B cell (primary cell): Measurements from ENCODE around the gene HES5. TPM values are rescaled to one million over a fixed set of nuclear protein-coding genes. Genes with fewer than 3 reads are reported as not detected.

Experiments
- ATAC-seq: fragments of 200-7000 bp; cut with Tn5 transposase; one replicate; pipeline ENCODE4 v1.10.0; 2021; ENCODE audit warnings: low read depth, mild to moderate bottlenecking, moderate number of reproducible peaks, moderate library complexity
- CTCF ChIA-PET: fragments of 350-600 bp; sonication (Branson Sonifier 250); formaldehyde crosslinking; loops from one replicate; lab custom pipeline; 2021; ENCODE audit warnings: antibody characterized with exemption, inconsistent platforms; lab: Charles Lee
- POLR2A ChIA-PET: fragments of 350-600 bp; sonication (Branson Sonifier 250); formaldehyde crosslinking; loops from one replicate; lab custom pipeline; 2021; ENCODE audit warnings: antibody characterized with exemption; lab: Charles Lee
- DNase-seq: peaks from one replicate; pipeline ENCODE4 v3.0.0; 2013
- H2AFZ ChIP-seq: 2 replicates; pipeline ENCODE4 v1.6.1; 2012; ENCODE audit warnings: mild to moderate bottlenecking, low read depth, low read length; ENCODE audit not compliant: insufficient read depth, poor library complexity, severe bottlenecking
- H3K27ac ChIP-seq, 2 donors: 1 replicate in 1 of 2; 2 replicates in 1 of 2; pipeline ENCODE4 v1.5.1; 2012 to 2013; ENCODE audit warnings: low read length in 2 of 2, mild to moderate bottlenecking in 2 of 2, moderate library complexity in 1 of 2
- H3K27me3 ChIP-seq, 4 experiments: fragments of 200-600 bp in 1 of 4; sonication (generic) in 1 of 4; replicated peaks in 1 of 4; 1 replicate in 2 of 4; 2 replicates in 2 of 4; pipeline versions ENCODE4 v1.6.1 to v1.7.0; 2013 to 2016; ENCODE audit warnings: low read length in 3 of 4, mild to moderate bottlenecking in 2 of 4, mixed read lengths in 1 of 4, moderate library complexity in 1 of 4; ENCODE audit not compliant: insufficient read depth in 4 of 4, control insufficient read depth in 3 of 4; ENCODE audit errors: control extremely low read depth in 1 of 4
- H3K36me3 ChIP-seq, 2 experiments: replicated peaks in 1 of 2; 1 replicate in 1 of 2; 2 replicates in 1 of 2; pipeline versions ENCODE4 v1.6.1 to v1.7.1; 2013; ENCODE audit warnings: low read length in 1 of 2; ENCODE audit not compliant: insufficient read depth in 2 of 2, control insufficient read depth in 1 of 2; ENCODE audit errors: control extremely low read depth in 1 of 2, extremely low read depth in 1 of 2
- H3K4me1 ChIP-seq, 2 donors: fragments of 200-600 bp in 1 of 2; sonication (generic) in 1 of 2; 1 replicate in 1 of 2; 2 replicates in 1 of 2; pipeline versions ENCODE4 v1.5.1 to v1.6.1; 2013 to 2017; ENCODE audit warnings: low read length in 2 of 2; ENCODE audit not compliant: control insufficient read depth in 2 of 2, insufficient read depth in 2 of 2
- H3K4me2 ChIP-seq: replicated peaks from 2 replicates; pipeline ENCODE3; 2012; ENCODE audit warnings: mild to moderate bottlenecking, low read depth, low read length; ENCODE audit not compliant: poor library complexity, severe bottlenecking
- H3K4me3 ChIP-seq, 5 experiments: fragments of 200-600 bp in 1 of 5; sonication (generic) in 1 of 5; 1 replicate in 3 of 5; 2 replicates in 2 of 5; pipeline versions ENCODE4 v1.5.1 to v1.7.0; 2011 to 2016; ENCODE audit warnings: low read length in 4 of 5, mild to moderate bottlenecking in 4 of 5, low read depth in 2 of 5, control low read depth in 1 of 5, moderate library complexity in 1 of 5; ENCODE audit not compliant: insufficient read depth in 1 of 5; ENCODE audit errors: control extremely low read depth in 1 of 5, extremely low read depth in 1 of 5
- H3K79me2 ChIP-seq: fragments of 200-600 bp; sonication (generic); one replicate; pipeline ENCODE4 v1.6.0; 2016; ENCODE audit warnings: low read length; ENCODE audit not compliant: control insufficient read depth, insufficient read depth
- H3K9ac ChIP-seq: fragments of 200-600 bp; sonication (generic); 2 replicates; pipeline ENCODE4 v1.6.1; 2017; ENCODE audit warnings: mild to moderate bottlenecking, low read length, moderate library complexity
- H3K9me3 ChIP-seq, 3 donors: one replicate each; pipeline versions ENCODE4 v1.6.1 to v1.7.1; 2013; ENCODE audit warnings: low read length in 2 of 3; ENCODE audit not compliant: control insufficient read depth in 2 of 3, insufficient read depth in 1 of 3; ENCODE audit errors: control extremely low read depth in 1 of 3
- H4K20me1 ChIP-seq: 2 replicates; pipeline ENCODE4 v1.6.0; 2012; ENCODE audit warnings: mild to moderate bottlenecking, low read length; ENCODE audit not compliant: insufficient read depth, control insufficient read depth, poor library complexity, severe bottlenecking
- H3K27ac Mint-ChIP-seq: one replicate; pipeline ENCODE4 v1.8.0; 2021; ENCODE audit warnings: mixed read lengths
- H3K27me3 Mint-ChIP-seq: one replicate; pipeline ENCODE4 v1.8.0; 2021; ENCODE audit warnings: mixed read lengths
- H3K4me1 Mint-ChIP-seq: one replicate; pipeline ENCODE4 v1.8.0; 2021; ENCODE audit warnings: mixed read lengths
- H3K4me3 Mint-ChIP-seq: one replicate; pipeline ENCODE4 v1.8.0; 2021; ENCODE audit warnings: mixed read lengths
- H3K9me3 Mint-ChIP-seq: one replicate; pipeline ENCODE4 v1.8.0; 2022; ENCODE audit warnings: mixed read lengths; ENCODE audit not compliant: insufficient read depth
- CTCF ChIP-seq: fragments of 200-600 bp; IDR thresholded peaks from one replicate; pipeline ENCODE4 v1.8.0; 2022; ENCODE audit warnings: antibody characterized with exemption, mild to moderate bottlenecking
- EZH2 ChIP-seq: IDR thresholded peaks from 2 replicates; pipeline ENCODE4 v1.6.1; 2012; ENCODE audit warnings: borderline replicate concordance, low read depth, mild to moderate bottlenecking, moderate library complexity, low read length; ENCODE audit not compliant: insufficient read depth, poor library complexity, severe bottlenecking
- WGBS: methylation state at CpG from one replicate; pipeline ENCODE4 v1.1.5; 2013; ENCODE audit warnings: missing lambda C conversion rate; ENCODE audit not compliant: insufficient coverage; 5-methylcytosine and 5-hydroxymethylcytosine counted together
- intact Hi-C: fragments of 100-400 bp; cut with micrococcal nuclease; formaldehyde crosslinking; loops from one replicate; pipeline ENCODE4 v1.10.0; 2022
- polyA plus RNA-seq: library from polyadenylated mRNA; depleted of rRNA; stranded (reverse); fragments of >200 nt; gene quantifications from 2 replicates; pipeline ENCODE4 v1.2.3, GENCODE V29; 2012
- total RNA-seq, 2 donors: library from RNA; stranded (reverse); fragments of 120-200 nt in 1 of 2; gene quantifications; 1 replicate in 1 of 2; 2 replicates in 1 of 2; pipeline versions ENCODE4 v1.2.3 to v1.2.4, GENCODE V29; 2013 to 2022

HES5 gene
- total and polyA plus RNA-seq, 2 donors (not counting 1 experiment from before 2014, with no cell fraction given), result not detected

GRCh38 chr1:2495026-2495425 lies 35.0 kb downstream of the HES5 start:
- peaks cover 0 to 2% (median 0%) of the 10 kb centered on the region in 3 donors for H3K9me3 ChIP-seq
- peak overlapping the region; percentile 81 for H3K4me2 ChIP-seq
- WGBS, result 77% methylated on average over 10 of the region's 12 CpGs
- H3K27ac ChIP-seq, result no peak overlapping the region
- no peaks in the 10 kb centered on the region for H3K36me3 ChIP-seq
- H2AFZ ChIP-seq, result no peak overlapping the region
- DNase-seq (no peak), ATAC-seq (no peak)
- H3K27ac Mint-ChIP-seq, result no peak overlapping the region
- H3K4me1 ChIP-seq, result peaks cover 69 to 73% of the 10 kb centered on the region in 2 donors
- no peak for TF ChIP-seq EZH2
- TF ChIP-seq CTCF, result no peak
- ChIA-PET CTCF (no interaction called here), POLR2A (interaction anchor here (0.9 kb wide), 1 partner anchor 12 kb away, joined by 3 read pairs; no protein-coding TSS in a partner anchor)
- H3K4me3 ChIP-seq, result no peak overlapping the region
- peaks cover 60% of the 10 kb centered on the region for H3K4me1 Mint-ChIP-seq
- no peak overlapping the region for H3K4me3 Mint-ChIP-seq
- intact Hi-C loops, result loop anchor here (5.0 kb wide), 1 partner anchor 52 kb away; no protein-coding TSS in a partner anchor
- H3K9me3 Mint-ChIP-seq, result no peaks in the 10 kb centered on the region
- no peaks in the 10 kb centered on the region for H3K27me3 Mint-ChIP-seq
- H3K9ac ChIP-seq, result no peak overlapping the region
- H3K79me2 ChIP-seq, result no peaks in the 10 kb centered on the region
- no peaks in the 10 kb centered on the region for H4K20me1 ChIP-seq
- H3K27me3 ChIP-seq, result no peaks in the 10 kb centered on the region

GRCh38 chr1:2494323-2494693 lies 35.8 kb downstream of the HES5 start:
- DNase-seq (peak; percentile 39), ATAC-seq (no peak)
- ChIA-PET POLR2A (no interaction called here), CTCF (no interaction called here)
- H3K4me1 Mint-ChIP-seq, result peaks cover 54% of the 10 kb centered on the region
- Histone ChIP-seq H3K27me3 (no peaks in the 10 kb centered on the region), H3K27ac (no peak overlapping the region), H4K20me1 (no peaks in the 10 kb centered on the region), H3K9me3 (peaks cover 0 to 8% (median 0%) of the 10 kb centered on the region in 3 donors), H3K4me1 (peaks cover 62 to 66% of the 10 kb centered on the region in 2 donors), H3K9ac (no peak overlapping the region), H3K36me3 (no peaks in the 10 kb centered on the region), H3K4me3 (no peak overlapping the region), H3K79me2 (no peaks in the 10 kb centered on the region), H3K4me2 (peak overlapping the region; percentile 81), H2AFZ (no peak overlapping the region)
- 69% methylated on average over 16 of the region's 19 CpGs for WGBS
- no peaks in the 10 kb centered on the region for H3K27me3 Mint-ChIP-seq
- peak overlapping the region; percentile 51 for H3K4me3 Mint-ChIP-seq
- no peaks in the 10 kb centered on the region for H3K9me3 Mint-ChIP-seq
- peak overlapping the region; percentile 67 for H3K27ac Mint-ChIP-seq
- intact Hi-C loops, result no loop called here
- no peak for TF ChIP-seq EZH2
- TF ChIP-seq CTCF, result no peak
